GM21717 (cell line): Measurements from ENCODE around the gene CCNG2.
A peak's percentile ranks its signal among the peaks of the same experiment; 100 is the strongest.

Experiments used
- ATAC-seq: cut with Tn5 transposase; IDR thresholded peaks from one replicate; pipeline ENCODE4 v1.9.1; 2021; ENCODE audit warnings: mild to moderate bottlenecking, moderate library complexity; ENCODE audit not compliant: unreplicated experiment

CCNG2 gene

GRCh38 chr4:77175201-77175611 is 18.2 kb downstream of the CCNG2 start:
- ATAC-seq, result no peak

DNA sequence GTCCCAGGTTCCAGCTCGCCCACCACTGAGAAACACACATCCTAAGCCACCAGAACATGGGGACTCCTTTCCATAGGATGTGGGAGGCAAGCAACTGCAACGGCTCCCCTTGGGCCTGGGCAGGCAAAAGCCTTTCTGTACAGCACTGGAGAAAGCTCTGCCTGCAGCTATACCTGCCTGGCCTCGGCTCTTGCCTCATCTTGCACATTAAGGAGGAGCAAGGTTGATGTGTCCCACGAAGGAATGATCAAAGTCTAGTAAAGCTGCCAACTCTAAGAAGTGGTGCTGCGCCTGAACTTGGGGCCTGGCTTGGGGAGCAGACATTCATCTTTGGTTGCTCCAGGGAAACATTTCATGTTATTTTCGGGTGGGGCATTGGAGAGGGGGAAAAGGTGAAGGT is 19.6 kb downstream of the CCNG2 start:
- ATAC-seq, result no peak

- ATAC-seq, result no peak
Observed at GRCh38 chr4:77177199-77177598, 20.2 kb downstream of the CCNG2 start.

GRCh38 chr4:77178560-77178959 is 21.6 kb downstream of the CCNG2 start:
- no peak for ATAC-seq

DNA sequence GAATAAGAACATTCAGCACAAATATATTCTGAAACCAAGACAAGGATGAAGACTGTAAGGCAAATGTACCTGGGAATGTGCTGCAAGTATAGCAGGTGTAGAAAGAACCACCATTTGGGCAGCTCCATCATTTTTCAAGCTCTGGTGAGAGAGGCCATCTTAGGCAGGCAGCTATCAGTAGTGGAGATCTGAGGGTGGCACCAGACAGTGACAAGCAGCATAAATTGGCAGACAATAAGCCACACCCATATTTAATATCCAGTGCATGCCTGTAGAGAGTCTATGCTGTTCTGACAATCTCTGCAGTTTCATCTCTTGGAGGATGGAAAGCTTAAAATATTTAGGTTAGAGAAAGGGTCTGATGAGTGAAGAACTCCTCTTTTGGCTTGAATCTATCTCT is 22.5 kb downstream of the CCNG2 start:
- no peak for ATAC-seq

DNA sequence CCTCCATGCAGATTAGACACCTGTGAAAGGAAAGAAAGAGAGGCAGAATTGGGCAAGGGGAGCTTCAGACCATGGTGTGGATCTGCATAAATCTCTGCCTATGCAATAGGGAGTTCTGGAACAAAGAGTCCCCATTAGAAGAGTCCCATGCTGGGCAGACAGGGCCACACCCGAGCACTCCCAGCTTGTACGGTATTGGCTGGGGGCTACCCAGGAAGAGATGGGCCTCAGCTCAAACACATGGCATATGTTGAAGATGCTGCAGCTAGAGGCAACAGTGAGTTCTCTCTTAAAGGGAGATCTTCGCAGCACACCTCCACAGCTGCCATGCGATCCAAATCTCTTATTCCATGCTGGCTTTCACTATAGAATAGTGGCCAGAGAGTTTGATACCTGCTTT is 24.7 kb downstream of the CCNG2 start:
- ATAC-seq, result no peak

- ATAC-seq, result no peak
Observed at GRCh38 chr4:77183777-77184420, 26.9 kb downstream of the CCNG2 start.

- ATAC-seq, result no peak
Observed at GRCh38 chr4:77184974-77185373, 28.0 kb downstream of the CCNG2 start.

DNA sequence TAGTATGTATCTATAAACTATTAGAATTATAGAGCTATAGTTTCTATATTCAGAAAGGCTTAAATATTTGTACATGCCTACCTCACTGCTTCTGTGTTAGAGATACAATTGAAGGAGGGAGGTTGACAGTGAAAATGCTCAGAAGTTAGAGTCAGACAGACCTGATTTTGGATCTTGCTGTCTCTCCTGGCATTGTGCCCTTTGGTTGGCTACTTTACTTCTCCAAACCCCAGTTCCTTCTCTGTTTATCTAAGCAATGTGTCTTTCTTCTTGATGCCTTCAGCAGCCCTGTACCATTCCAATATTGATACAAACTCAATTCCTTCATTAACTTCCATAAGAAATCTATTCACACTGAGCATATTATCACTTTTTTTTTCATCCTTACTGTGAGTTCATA is 28.7 kb downstream of the CCNG2 start:
- ATAC-seq, result no peak

- no peak for ATAC-seq
Observed at GRCh38 chr4:77187322-77187721, 30.3 kb downstream of the CCNG2 start.

DNA sequence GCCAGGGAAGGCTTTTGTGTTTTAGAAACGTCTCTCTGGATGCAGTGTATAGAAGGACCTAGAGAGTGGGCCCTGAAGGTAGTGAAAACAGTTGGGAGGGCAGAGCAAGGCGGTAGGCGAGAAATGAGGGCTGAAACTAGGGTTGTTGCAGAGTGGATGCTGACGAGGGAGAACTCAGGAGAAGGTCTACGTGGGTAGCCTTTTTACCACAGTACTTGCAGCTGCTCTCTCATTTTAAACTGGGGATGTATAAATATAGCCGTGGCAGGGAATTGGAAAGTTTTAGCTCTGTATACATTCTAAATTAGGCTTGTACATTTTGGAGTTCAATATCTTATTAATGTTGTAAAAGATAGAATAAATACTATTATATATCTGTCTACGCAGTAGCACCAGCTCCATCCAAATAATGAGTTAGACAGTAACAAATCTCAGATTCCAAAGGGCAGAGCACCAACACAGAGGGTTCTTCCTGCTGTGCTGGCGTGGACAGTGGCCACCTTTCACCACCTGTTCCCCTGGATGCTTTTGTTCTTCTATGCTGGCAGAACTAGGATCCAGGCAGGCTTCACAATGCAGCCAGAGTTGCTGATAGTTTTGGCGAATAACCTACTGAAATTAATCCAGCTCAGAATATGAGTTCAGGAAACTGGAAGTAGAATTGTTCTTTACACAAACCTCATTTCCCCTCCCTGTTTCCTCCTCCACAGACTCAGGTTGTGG is 31.7 kb downstream of the CCNG2 start:
- ATAC-seq, result no peak

- ATAC-seq, result no peak
Observed at GRCh38 chr4:77189412-77189811, 32.4 kb downstream of the CCNG2 start.

- no peak for ATAC-seq
Observed at GRCh38 chr4:77190053-77190452, 33.0 kb downstream of the CCNG2 start.

DNA sequence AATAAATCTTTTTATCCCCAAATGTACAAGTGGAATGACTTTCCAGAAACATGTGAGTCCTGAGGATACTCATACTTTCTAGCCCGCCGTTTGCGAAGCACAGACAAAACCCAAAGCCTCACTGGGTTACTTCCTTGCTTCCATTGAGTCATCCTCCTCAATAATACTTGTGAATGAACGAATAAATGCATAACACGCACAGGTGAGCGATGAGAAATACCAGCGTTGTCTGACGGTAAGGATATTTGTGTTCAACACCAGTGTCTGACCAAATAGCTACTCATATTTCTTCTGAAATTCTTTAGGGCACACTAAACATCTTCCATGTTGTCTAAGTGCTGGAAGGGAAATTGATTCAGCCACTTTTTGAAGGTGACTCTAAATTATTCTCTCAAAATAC is 36.0 kb downstream of the CCNG2 start:
- no peak for ATAC-seq

DNA sequence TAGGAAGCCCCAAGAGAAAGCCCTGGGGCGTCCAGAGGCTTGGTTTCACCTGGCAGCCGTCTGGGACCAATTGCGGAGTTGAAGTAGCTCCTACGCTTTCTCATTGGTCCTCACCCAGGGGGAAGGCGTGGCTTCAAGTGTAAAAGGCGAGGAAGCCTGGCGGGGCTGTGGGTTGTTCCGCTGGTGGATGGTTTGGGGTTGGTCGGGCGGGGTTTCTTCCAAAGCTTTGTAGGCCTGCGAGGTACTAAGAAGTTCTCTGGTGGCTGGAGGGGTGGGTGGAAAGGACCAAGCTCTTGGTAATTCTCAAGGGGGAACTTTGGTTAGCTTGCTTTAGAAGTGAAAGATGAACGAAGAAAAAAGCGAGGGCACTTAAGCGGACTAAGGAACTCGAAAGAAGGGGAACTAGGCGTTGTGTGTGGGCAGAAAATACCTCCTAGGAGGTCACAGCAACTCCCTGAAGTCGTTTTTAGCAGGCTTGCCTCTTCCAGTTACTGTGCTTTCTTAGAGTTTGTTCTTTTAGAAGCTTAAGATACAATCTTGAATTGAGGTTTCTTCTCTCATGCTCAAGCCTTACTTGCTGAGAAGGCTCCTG is 36.6 kb downstream of the CCNG2 start:
- peak; percentile 96 for ATAC-seq

DNA sequence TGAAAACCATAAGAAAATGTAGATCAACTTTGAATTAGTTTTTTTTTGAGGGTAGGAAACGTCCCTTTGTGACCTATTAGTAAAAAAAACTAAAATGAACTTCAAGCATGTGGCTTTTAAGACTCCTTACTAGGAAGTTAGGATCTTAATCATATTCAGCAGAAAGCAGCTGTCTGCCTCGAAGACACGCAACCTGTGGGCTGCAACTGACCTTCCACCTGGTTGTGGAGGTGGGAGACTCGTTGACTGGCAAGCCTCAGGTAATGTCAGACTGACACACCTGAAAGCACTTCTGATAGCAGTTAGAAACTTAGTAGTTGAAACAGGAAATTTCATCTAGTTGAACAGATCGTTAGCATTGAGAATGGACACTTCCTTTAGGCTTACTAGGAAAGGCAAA is 37.4 kb downstream of the CCNG2 start:
- ATAC-seq, result no peak

GRCh38 chr4:77194989-77195388 is 38.0 kb downstream of the CCNG2 start:
- ATAC-seq, result no peak

GRCh38 chr4:77196866-77197265 is 39.9 kb downstream of the CCNG2 start:
- peak; percentile 37 for ATAC-seq

- ATAC-seq, result no peak
Observed at GRCh38 chr4:77197361-77197760, 40.4 kb downstream of the CCNG2 start.

DNA sequence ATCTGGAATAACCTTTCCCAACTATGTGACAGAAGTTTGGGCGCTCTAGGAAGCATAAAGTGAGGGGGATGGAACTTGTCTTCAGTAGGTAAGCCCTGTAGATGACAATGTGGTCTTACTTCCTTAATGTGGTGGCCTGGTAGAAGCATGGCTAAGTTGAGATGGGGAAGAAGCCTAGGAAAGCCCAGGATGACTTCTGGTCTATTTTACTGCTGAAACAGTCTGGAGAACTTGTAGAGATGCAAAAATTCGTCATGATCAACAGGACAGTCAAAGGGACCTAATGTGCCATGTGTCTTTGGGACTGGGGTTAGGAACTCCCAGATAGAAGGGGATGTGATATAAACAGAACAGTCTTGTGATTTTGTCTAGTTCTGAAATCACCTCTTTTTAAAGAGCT is 40.8 kb downstream of the CCNG2 start:
- ATAC-seq, result no peak

- no peak for ATAC-seq
Observed at GRCh38 chr4:77199276-77199675, 42.3 kb downstream of the CCNG2 start.

GRCh38 chr4:77199701-77200100 is 42.7 kb downstream of the CCNG2 start:
- no peak for ATAC-seq
